Muscle layer of duodenum (tissue), 2 donors: Measurements from ENCODE around the gene STX5.
"Not testable (repeated sequence)": the region's sequence is repeated elsewhere in the genome, so short reads cannot be mapped to it uniquely, and the experiment has no call there.

Source experiments
- H3K27ac ChIP-seq: one replicate; pipeline ENCODE4 v1.7.0; 2013; ENCODE audit warnings: mild to moderate bottlenecking, low read length
- H3K27me3 ChIP-seq: one replicate; pipeline ENCODE4 v1.7.0; 2013; ENCODE audit warnings: low read depth, mild to moderate bottlenecking, control low read depth, low read length
- H3K36me3 ChIP-seq, 2 donors: one replicate each; pipeline ENCODE4 v1.7.0; 2013; ENCODE audit warnings: low read length in 2 of 2, control low read depth in 1 of 2, mild to moderate bottlenecking in 1 of 2; ENCODE audit not compliant: insufficient read depth in 2 of 2, control insufficient read depth in 1 of 2
- H3K4me1 ChIP-seq, 2 donors: one replicate each; pipeline ENCODE4 v1.7.0; 2013; ENCODE audit warnings: low read length in 2 of 2, mild to moderate bottlenecking in 2 of 2, control low read depth in 1 of 2, moderate library complexity in 1 of 2; ENCODE audit not compliant: insufficient read depth in 2 of 2, control insufficient read depth in 1 of 2
- H3K4me3 ChIP-seq, 2 donors: one replicate each; pipeline ENCODE4 v1.7.0; 2013; ENCODE audit warnings: low read length in 2 of 2, low read depth in 1 of 2, mild to moderate bottlenecking in 1 of 2
- H3K9me3 ChIP-seq, 2 donors: one replicate each; pipeline ENCODE4 v1.7.0; 2013; ENCODE audit warnings: low read length in 2 of 2, control low read depth in 1 of 2, mild to moderate bottlenecking in 1 of 2; ENCODE audit not compliant: control insufficient read depth in 1 of 2
- donor health status: healthy.

The STX5 gene

GRCh38 chr11:62771144-62772021 lies 60.5 kb downstream of the STX5 start, which contains the start of gene TAF6L:
TAF6L (plus strand) TSS chr11:62771396; CDS start chr11:62775784, 4,388 bp downstream.
- peak within 1 kb of the TSS; percentile 62 for H3K27ac ChIP-seq
- H3K4me3 ChIP-seq: peak within 1 kb of the TSS; percentile 73 to 77
- H3K27me3 ChIP-seq: no peaks in the 10 kb centered on the region
- no peaks in the 10 kb centered on the region for H3K9me3 ChIP-seq
- H3K4me1 ChIP-seq: peaks cover 0 to 18% of the 10 kb centered on the region in 2 donors
- peaks cover 17 to 22% of the 10 kb centered on the region in 2 donors for H3K36me3 ChIP-seq

GRCh38 chr11:62770778-62771143 lies 61.1 kb downstream of the STX5 start:
- Histone ChIP-seq H3K4me3 (peak overlapping the region; percentile 73 to 77), H3K36me3 (peaks cover 16 to 22% of the 10 kb centered on the region in 2 donors), H3K27me3 (no peaks in the 10 kb centered on the region), H3K4me1 (peaks cover 0 to 18% of the 10 kb centered on the region in 2 donors), H3K27ac (peak overlapping the region; percentile 62), H3K9me3 (no peaks in the 10 kb centered on the region)

GRCh38 chr11:62760867-62761227 lies 71.0 kb downstream of the STX5 start:
- H3K27ac ChIP-seq, H3K27me3 ChIP-seq, H3K9me3 ChIP-seq: not testable (repeated sequence)
- Histone ChIP-seq H3K4me1 (peaks cover 11 to 18% of the 10 kb centered on the region in 2 donors), H3K36me3 (peaks cover 7 to 19% of the 10 kb centered on the region in 2 donors), H3K4me3 (peak overlapping the region in 1 of 2 donors; percentile 98)

GRCh38 chr11:62757846-62758788 lies 73.7 kb downstream of the STX5 start:
- H3K27me3 ChIP-seq: no peaks in the 10 kb centered on the region
- H3K36me3 ChIP-seq: peaks cover 0 to 3% of the 10 kb centered on the region in 2 donors
- no peaks in the 10 kb centered on the region for H3K9me3 ChIP-seq
- no peak overlapping the region for H3K27ac ChIP-seq
- peaks cover 16 to 22% of the 10 kb centered on the region in 2 donors for H3K4me1 ChIP-seq
- no peak overlapping the region for H3K4me3 ChIP-seq
